C4-2B (cell line): Measurements from ENCODE around the gene PPP1R17.

ENCODE experiments used
- CTCF ChIP-seq: fragments of 450-650 bp; conservative IDR thresholded peaks from 2 replicates; pipeline ENCODE4 v1.5.1; 2017; ENCODE audit warnings: mild to moderate bottlenecking
- ZFX ChIP-seq: fragments of 450-650 bp; IDR thresholded peaks from 2 replicates; pipeline ENCODE4 v1.6.1; 2017

GRCh38 chr7:31683445-31684225, 3.4 kb upstream of the PPP1R17 start:
- TF ChIP-seq CTCF, result no peak
- no peak for TF ChIP-seq ZFX
